GM12878 (cell line): ENCODE results near the gene LTC4S.

ENCODE experiments used
- CBX3 ChIP-seq: fragments of 200-600 bp; sonication (generic); IDR thresholded peaks from 2 replicates; pipeline ENCODE4 v1.6.1; 2016; ENCODE audit warnings: low read depth, borderline replicate concordance
- CBX5 ChIP-seq: sonication (generic); IDR thresholded peaks from 2 replicates; pipeline ENCODE4 v1.6.1; 2016; ENCODE audit warnings: low read depth, moderate library complexity, mild to moderate bottlenecking, inconsistent platforms
- E2F4 ChIP-seq: IDR thresholded peaks from 2 replicates; pipeline ENCODE4 v1.6.1; 2012; ENCODE audit warnings: low read depth, low read length, improper control_type of control experiment
- GABPA ChIP-seq: IDR thresholded peaks from 2 replicates; pipeline ENCODE4 v1.6.1; 2014; ENCODE audit warnings: antibody characterized with exemption, low read depth, mild to moderate bottlenecking, inconsistent platforms
- POLR2A ChIP-seq: IDR thresholded peaks from 2 replicates; pipeline ENCODE4 v1.6.1; 2011; ENCODE audit warnings: low read depth, mild to moderate bottlenecking, low read length
- SRF ChIP-seq, 2 experiments: IDR thresholded peaks; 2 replicates each; pipeline ENCODE4 v1.6.1; 2011; ENCODE audit warnings: low read depth in 2 of 2, low read length in 2 of 2, mild to moderate bottlenecking in 1 of 2, moderate library complexity in 1 of 2
- TAF1 ChIP-seq: IDR thresholded peaks from 2 replicates; pipeline ENCODE4 v1.6.1; 2011; ENCODE audit warnings: mild to moderate bottlenecking, low read depth, low read length, borderline replicate concordance
- ZNF384 ChIP-seq: IDR thresholded peaks from 2 replicates; pipeline ENCODE4 v1.6.1; 2012; ENCODE audit warnings: low read depth, mild to moderate bottlenecking, low read length, improper control_type of control experiment, borderline replicate concordance

GRCh38 chr5:179833709-179834070 lies 39.9 kb downstream of the LTC4S start:
- TF ChIP-seq CBX5, result no peak
- TF ChIP-seq POLR2A, result no peak
- no peak for TF ChIP-seq ZNF384
- no peak for TF ChIP-seq E2F4
- TF ChIP-seq TAF1, result no peak
- no peak for TF ChIP-seq SRF (IDR thresholded peaks at IDR 0.05; ENCODE audit: low read depth in 2 of 2, low read length in 2 of 2)
- TF ChIP-seq GABPA, result no peak
- TF ChIP-seq CBX3, result no peak
